Prostate gland (tissue), 2 donors: ENCODE measurements around the gene TOPBP1. TPM values are rescaled to one million over a fixed set of nuclear protein-coding genes. Genes with fewer than 3 reads are reported as not detected.

Experiments used
- DNase-seq: peaks from one replicate; pipeline ENCODE4 v3.0.0-alpha.2; 2019; ENCODE audit warnings: low spot score
- H3K27ac ChIP-seq, 2 donors: fragments of 200-600 bp; sonication (generic); 2 replicates each; pipeline ENCODE4 v1.5.1; 2017 to 2019
- H3K27me3 ChIP-seq: fragments of 200-600 bp; sonication (generic); replicated peaks from 2 replicates; pipeline ENCODE4 v1.5.1; 2019; ENCODE audit not compliant: insufficient read depth
- H3K36me3 ChIP-seq, 2 donors: fragments of 200-600 bp; sonication (generic); 1 replicate in 1 of 2; 2 replicates in 1 of 2; pipeline versions ENCODE4 v1.5.1 to v1.8.1; 2017 to 2019
- H3K4me1 ChIP-seq: fragments of 200-600 bp; sonication (generic); replicated peaks from 2 replicates; pipeline ENCODE4 v1.5.1; 2019
- H3K4me3 ChIP-seq, 2 donors: fragments of 200-600 bp; sonication (generic); 2 replicates each; pipeline ENCODE4 v1.5.1; 2017 to 2019
- H3K9me3 ChIP-seq: fragments of 200-600 bp; sonication (generic); 2 replicates; pipeline ENCODE4 v1.5.1; 2017
- POLR2A ChIP-seq: fragments of 450-650 bp; IDR thresholded peaks from one replicate; pipeline ENCODE4 v1.6.1; 2016; ENCODE audit warnings: antibody characterized with exemption, mild to moderate bottlenecking
- POLR2AphosphoS5 ChIP-seq: sonication (generic); formaldehyde crosslinking; IDR thresholded peaks from one replicate; pipeline ENCODE4 v1.6.1; 2017; ENCODE audit warnings: antibody characterized with exemption
- WGBS: methylation state at CpG from one replicate; pipeline ENCODE4 v1.1.5; 2018; 5-methylcytosine and 5-hydroxymethylcytosine counted together
- intact Hi-C: fragments of 100-400 bp; cut with DNase I; formaldehyde crosslinking; loops from one replicate; pipeline ENCODE4 v1.14.2; 2022
- total RNA-seq, 2 donors: library from RNA; depleted of rRNA; stranded (reverse); fragments of >200 nt; gene quantifications; one replicate each; pipeline ENCODE4 v1.1.0, GENCODE V29; 2016
- TF ChIP-seq, protein P1 (sequence below), 4 experiments: fragments of 200-600 bp in 2 of 4; fragments of 450-650 bp in 2 of 4; sonication (generic) in 2 of 4; IDR thresholded peaks; 1 replicate in 3 of 4; 2 replicates in 1 of 4; pipeline ENCODE4 v1.5.1; 2016 to 2019; ENCODE audit warnings: antibody characterized with exemption in 4 of 4, mild to moderate bottlenecking in 2 of 4, moderate library complexity in 2 of 4

The TOPBP1 gene
- total RNA-seq, result 10 to 100 TPM; 15.6 to 25.3 TPM

DNA sequence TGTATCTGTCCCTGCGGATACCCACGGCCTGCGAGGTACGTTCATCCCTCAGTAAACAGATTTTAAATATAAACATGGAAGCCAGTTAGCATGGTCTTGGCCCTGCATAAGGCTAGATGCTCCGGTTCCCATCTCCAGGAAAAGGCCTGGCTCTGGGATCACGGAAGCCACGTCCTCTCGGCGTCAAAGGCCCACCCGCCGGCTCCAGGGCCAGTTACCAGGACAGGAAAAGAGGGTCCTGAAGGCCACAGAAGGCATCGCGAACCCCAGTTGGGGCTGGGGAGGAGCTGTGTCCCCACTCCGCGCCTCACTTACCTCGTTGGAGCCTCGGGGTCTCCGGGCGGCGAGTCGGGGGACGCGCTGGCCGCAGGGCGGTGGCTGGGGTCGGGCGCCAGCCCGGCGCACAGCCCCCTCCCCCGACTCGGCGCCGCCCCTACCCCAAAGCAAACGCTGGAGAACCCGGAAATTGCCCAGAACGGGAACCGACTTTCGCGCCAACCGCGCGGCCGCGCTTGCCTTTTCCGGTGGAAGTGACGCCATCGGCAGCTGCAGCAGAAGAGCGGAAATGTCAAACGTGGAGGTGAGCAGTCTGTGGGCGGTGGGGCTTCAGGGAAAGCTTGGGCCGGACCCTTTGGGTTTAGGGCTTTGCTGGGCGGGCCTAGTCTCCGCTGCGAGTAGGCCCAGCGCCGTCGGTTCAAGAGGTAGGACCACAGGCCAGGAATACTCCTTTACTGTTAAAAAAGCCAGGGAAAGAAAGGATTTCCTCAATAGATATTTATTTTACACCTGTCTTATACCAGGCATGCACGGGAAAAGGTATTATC is at the start of gene TOPBP1:
TSS of gene TOPBP1 (minus strand) at position 488 of the 824 bp plus-strand sequence. CDS start 814 bp downstream, outside the sequence.
- Histone ChIP-seq H3K27ac (peak within 1 kb of the TSS; percentile 77 to 85), H3K36me3 (no peaks in the 10 kb centered on the region), H3K4me1 (no peaks in the 10 kb centered on the region), H3K4me3 (peak within 1 kb of the TSS; percentile 79 to 82), H3K27me3 (no peaks in the 10 kb centered on the region), H3K9me3 (no peaks in the 10 kb centered on the region)
- peak; percentile 71 for DNase-seq
- intact Hi-C loops, result loop anchor here (5.0 to 10.0 kb wide), 3 partner anchors 143 to 826 kb away; partner anchors contain the start of genes ANAPC13, CEP63 and SRPRB
- under 1% methylated on average over 58 of the region's 58 CpGs for WGBS
- TF ChIP-seq POLR2AphosphoS5, result peak; percentile 78
- TF ChIP-seq, protein P1, sequence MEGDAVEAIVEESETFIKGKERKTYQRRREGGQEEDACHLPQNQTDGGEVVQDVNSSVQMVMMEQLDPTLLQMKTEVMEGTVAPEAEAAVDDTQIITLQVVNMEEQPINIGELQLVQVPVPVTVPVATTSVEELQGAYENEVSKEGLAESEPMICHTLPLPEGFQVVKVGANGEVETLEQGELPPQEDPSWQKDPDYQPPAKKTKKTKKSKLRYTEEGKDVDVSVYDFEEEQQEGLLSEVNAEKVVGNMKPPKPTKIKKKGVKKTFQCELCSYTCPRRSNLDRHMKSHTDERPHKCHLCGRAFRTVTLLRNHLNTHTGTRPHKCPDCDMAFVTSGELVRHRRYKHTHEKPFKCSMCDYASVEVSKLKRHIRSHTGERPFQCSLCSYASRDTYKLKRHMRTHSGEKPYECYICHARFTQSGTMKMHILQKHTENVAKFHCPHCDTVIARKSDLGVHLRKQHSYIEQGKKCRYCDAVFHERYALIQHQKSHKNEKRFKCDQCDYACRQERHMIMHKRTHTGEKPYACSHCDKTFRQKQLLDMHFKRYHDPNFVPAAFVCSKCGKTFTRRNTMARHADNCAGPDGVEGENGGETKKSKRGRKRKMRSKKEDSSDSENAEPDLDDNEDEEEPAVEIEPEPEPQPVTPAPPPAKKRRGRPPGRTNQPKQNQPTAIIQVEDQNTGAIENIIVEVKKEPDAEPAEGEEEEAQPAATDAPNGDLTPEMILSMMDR (IDR thresholded peaks at IDR 0.05), result no peak

GRCh38 chr3:133711013-133711412 is 49.3 kb upstream of the TOPBP1 start:
- Histone ChIP-seq H3K36me3 (no peaks in the 10 kb centered on the region), H3K4me3 (no peak overlapping the region), H3K27ac (no peak overlapping the region), H3K9me3 (no peaks in the 10 kb centered on the region), H3K27me3 (no peaks in the 10 kb centered on the region), H3K4me1 (no peaks in the 10 kb centered on the region)
- TF ChIP-seq POLR2A (no peak), POLR2AphosphoS5 (no peak)
- TF ChIP-seq, protein P1 (IDR thresholded peaks at IDR 0.05), result no peak
- intact Hi-C loops, result no loop called here
- 66% methylated on average over 4 of the region's 4 CpGs for WGBS
- DNase-seq, result no peak

DNA sequence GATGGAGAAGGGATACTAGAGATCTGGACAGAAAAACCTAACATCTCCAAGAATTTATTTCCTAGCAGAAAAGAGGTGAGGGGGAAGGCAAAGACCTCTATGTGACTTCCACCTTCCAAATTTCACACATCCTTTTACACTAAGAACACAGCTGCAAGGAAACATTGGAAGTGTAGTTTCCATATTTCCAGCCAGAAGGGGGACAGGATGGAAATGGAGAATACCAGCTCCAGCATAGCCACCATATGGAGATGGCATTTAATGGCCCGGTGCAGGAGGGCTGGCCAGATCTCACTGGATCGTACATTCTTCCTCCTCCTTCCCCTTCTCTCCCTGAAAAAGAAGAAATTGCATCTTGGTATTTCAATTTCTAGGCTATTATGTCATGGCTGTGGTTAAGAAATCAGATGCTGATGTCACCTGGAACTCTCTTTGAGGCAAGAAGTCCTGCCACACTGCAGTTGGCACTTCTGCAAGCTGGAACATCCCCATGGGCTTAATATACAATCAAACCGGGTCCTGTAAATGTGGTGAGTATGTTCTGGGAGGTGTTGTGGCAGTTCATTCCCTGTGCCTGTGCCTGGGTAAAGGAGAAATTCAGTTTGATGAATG is 47.5 kb upstream of the TOPBP1 start:
- intact Hi-C loops, result no loop called here
- Histone ChIP-seq H3K27me3 (no peaks in the 10 kb centered on the region), H3K9me3 (no peaks in the 10 kb centered on the region), H3K27ac (no peak overlapping the region), H3K36me3 (no peaks in the 10 kb centered on the region), H3K4me1 (no peaks in the 10 kb centered on the region), H3K4me3 (no peak overlapping the region)
- 84% methylated on average over 3 of the region's 3 CpGs for WGBS
- DNase-seq, result no peak
- no peak for TF ChIP-seq POLR2AphosphoS5
- TF ChIP-seq POLR2A, result no peak
- TF ChIP-seq, protein P1 (IDR thresholded peaks at IDR 0.05), result no peak

- no peak overlapping the region for H3K27ac ChIP-seq
- no peak overlapping the region for H3K4me3 ChIP-seq
- DNase-seq, result no peak
- no peaks in the 10 kb centered on the region for H3K9me3 ChIP-seq
- no peaks in the 10 kb centered on the region for H3K27me3 ChIP-seq
- 85% methylated on average over 4 of the region's 4 CpGs for WGBS
- intact Hi-C loops, result no loop called here
- TF ChIP-seq, protein P1 (IDR thresholded peaks at IDR 0.05), result no peak
- TF ChIP-seq POLR2AphosphoS5 (no peak), POLR2A (no peak)
- H3K4me1 ChIP-seq, result no peaks in the 10 kb centered on the region
- H3K36me3 ChIP-seq, result no peaks in the 10 kb centered on the region
These were observed 44.3 kb upstream of the TOPBP1 start for GRCh38 chr3:133706033-133706432.
